Endothelial cell of umbilical vein (primary cell): Measurements from ENCODE around the gene ZNF837. TPM values are rescaled to one million over a fixed set of nuclear protein-coding genes. Genes with fewer than 3 reads are reported as not detected.

Experiments
- BruUV-seq: library from RNA; stranded (reverse); fragments of 400-500 nt; replicated peaks from 2 replicates; lab custom pipeline; 2021; lab: Mats Ljungman, UMichigan
- CTCF ChIA-PET: fragments of 300-600, 350-600 bp; sonication (Branson Sonifier 250); formaldehyde crosslinking; loops from one replicate; lab custom pipeline; 2021; ENCODE audit warnings: antibody characterized with exemption, inconsistent platforms; lab: Charles Lee
- POLR2A ChIA-PET: fragments of 300-600, 350-600 bp; sonication (Branson Sonifier 250); formaldehyde crosslinking; loops from one replicate; lab custom pipeline; 2021; ENCODE audit warnings: antibody characterized with exemption, inconsistent platforms; lab: Charles Lee
- DNase-seq: peaks from one replicate; pipeline ENCODE4 v3.0.0-alpha.2; 2011; ENCODE audit warnings: low read depth, low spot score
- FAIRE-seq: peaks from 2 replicates; lab custom pipeline; 2011; peaks lifted over from hg19 to GRCh38; lab: Jason Lieb, UNC
- H2AFZ ChIP-seq: 2 replicates; pipeline ENCODE4 v1.6.0; 2012; ENCODE audit warnings: low read depth, low read length, control low read depth, inconsistent platforms
- H3K27ac ChIP-seq: 2 replicates; pipeline ENCODE4 v1.5.1; 2011; ENCODE audit warnings: low read depth, mild to moderate bottlenecking, control low read depth, low read length, moderate library complexity; ENCODE audit not compliant: insufficient read depth
- H3K27me3 ChIP-seq, 2 experiments: 2 replicates each; pipeline versions ENCODE4 v1.6.0 to v1.6.1; 2011; ENCODE audit warnings: low read length in 2 of 2, mixed read lengths in 1 of 2; ENCODE audit not compliant: control insufficient read depth in 2 of 2, insufficient read depth in 2 of 2
- H3K36me3 ChIP-seq, 2 experiments: 2 replicates in 1 of 2; 3 replicates in 1 of 2; pipeline ENCODE4 v1.5.1; 2011; ENCODE audit warnings: low read length in 2 of 2, mild to moderate bottlenecking in 1 of 2, moderate library complexity in 1 of 2; ENCODE audit not compliant: control insufficient read depth in 2 of 2, insufficient read depth in 2 of 2; ENCODE audit errors: extremely low read depth in 1 of 2
- H3K4me1 ChIP-seq: 3 replicates; pipeline ENCODE4 v1.5.1; 2011; ENCODE audit warnings: mild to moderate bottlenecking, low read length; ENCODE audit not compliant: control insufficient read depth, insufficient read depth; ENCODE audit errors: extremely low read depth
- H3K4me2 ChIP-seq: 2 replicates; pipeline ENCODE4 v1.6.1; 2011; ENCODE audit warnings: low read length, control low read depth, mixed read lengths; ENCODE audit not compliant: insufficient read depth
- H3K4me3 ChIP-seq, 3 experiments: fragments of 200-600 bp in 1 of 3; sonication (generic), shearing (Covaris generic) in 1 of 3; replicated peaks in 1 of 3; 2 replicates each; pipeline ENCODE4 v1.5.1; 2011 to 2016; ENCODE audit warnings: control low read depth in 3 of 3, low read length in 3 of 3, mild to moderate bottlenecking in 2 of 3, inconsistent platforms in 1 of 3, low read depth in 1 of 3, moderate library complexity in 1 of 3; ENCODE audit not compliant: insufficient read depth in 1 of 3
- H3K79me2 ChIP-seq: 2 replicates; pipeline ENCODE4 v1.6.0; 2012; ENCODE audit warnings: low read length, inconsistent platforms; ENCODE audit not compliant: control insufficient read depth, insufficient read depth
- H3K9ac ChIP-seq: replicated peaks from 2 replicates; pipeline ENCODE3; 2011; ENCODE audit warnings: low read length, control low read depth; ENCODE audit not compliant: insufficient read depth; ENCODE audit errors: extremely low read depth
- H3K9me1 ChIP-seq: replicated peaks from 3 replicates; pipeline ENCODE4 v1.6.0; 2011; ENCODE audit warnings: mild to moderate bottlenecking, low read length; ENCODE audit not compliant: control insufficient read depth, insufficient read depth; ENCODE audit errors: extremely low read depth
- H3K9me3 ChIP-seq: replicated peaks from 2 replicates; pipeline ENCODE4 v1.5.1; 2012; ENCODE audit warnings: low read length, inconsistent platforms; ENCODE audit not compliant: control insufficient read depth, insufficient read depth
- H4K20me1 ChIP-seq: replicated peaks from 2 replicates; pipeline ENCODE3; 2011; ENCODE audit warnings: mild to moderate bottlenecking, low read length; ENCODE audit not compliant: control insufficient read depth, insufficient read depth; ENCODE audit errors: extremely low read depth
- EZH2 ChIP-seq: IDR thresholded peaks from 2 replicates; pipeline ENCODE4 v1.6.1; 2012; ENCODE audit warnings: borderline replicate concordance, low read depth, mild to moderate bottlenecking, moderate library complexity, low read length, inconsistent platforms; ENCODE audit not compliant: severe bottlenecking
- FOS ChIP-seq: IDR thresholded peaks from 2 replicates; pipeline ENCODE4 v1.6.1; 2011; ENCODE audit warnings: mild to moderate bottlenecking, low read length, moderate library complexity, borderline replicate concordance; ENCODE audit not compliant: insufficient read depth
- GATA2 ChIP-seq: IDR thresholded peaks from 2 replicates; pipeline ENCODE4 v1.7.0; 2011; ENCODE audit warnings: low read depth, mild to moderate bottlenecking, moderate library complexity, mixed read lengths, low read length; ENCODE audit not compliant: insufficient read length, insufficient read depth
- JUN ChIP-seq: IDR thresholded peaks from 2 replicates; pipeline ENCODE4 v1.6.1; 2011; ENCODE audit warnings: borderline replicate concordance, low read depth; ENCODE audit not compliant: insufficient read length, insufficient read depth
- MYC ChIP-seq: IDR thresholded peaks from one replicate; pipeline ENCODE4 v1.6.1; 2011; ENCODE audit warnings: mild to moderate bottlenecking, low read depth, low read length
- POLR2A ChIP-seq: IDR thresholded peaks from 2 replicates; pipeline ENCODE4 v1.6.1; 2012; ENCODE audit warnings: low read depth, mild to moderate bottlenecking, control low read depth, low read length
- POLR2AphosphoS5 ChIP-seq: IDR thresholded peaks from 2 replicates; pipeline ENCODE4 v1.6.1; 2012; ENCODE audit warnings: low read depth, mild to moderate bottlenecking, control low read depth, low read length, moderate library complexity; ENCODE audit not compliant: insufficient read depth
- dilution Hi-C: fragments of 300-500 bp; cut with MboI; formaldehyde crosslinking; loops from one replicate; pipeline ENCODE4 v1.15.0; 2019; ENCODE audit warnings: low sequenced_read_pairs; ENCODE audit not compliant: extremely low pct_ligation_motif_present
- intact Hi-C: fragments of 100-400 bp; cut with micrococcal nuclease; formaldehyde crosslinking; loops from one replicate; pipeline ENCODE4 v1.10.0; 2022
- polyA plus RNA-seq, 4 experiments: library from polyadenylated mRNA; depleted of rRNA in 3 of 4; stranded (reverse) in 3 of 4; unstranded in 1 of 4; fragments of >200 nt; gene quantifications; 2 replicates each; pipeline versions ENCODE4 v1.2.1 to v1.2.3, GENCODE V29; 2011 to 2012; ENCODE audit warnings: missing spikeins in 1 of 4
- total RNA-seq: library from RNA; stranded (reverse); gene quantifications from 2 replicates; pipeline ENCODE4 v1.2.3, GENCODE V29; 2021
- TF ChIP-seq, protein P1 (sequence below): IDR thresholded peaks from 2 replicates; pipeline ENCODE4 v1.6.1; 2011; ENCODE audit not compliant: insufficient read depth, insufficient read length
- TF ChIP-seq, protein P2 (sequence below), 2 donors: IDR thresholded peaks; 1 replicate in 1 of 2; 2 replicates in 1 of 2; pipeline ENCODE4 v1.5.1; 2011; ENCODE audit warnings: low read length in 2 of 2, mild to moderate bottlenecking in 2 of 2, moderate library complexity in 2 of 2, control low read depth in 1 of 2, inconsistent platforms in 1 of 2, low read depth in 1 of 2; ENCODE audit not compliant: insufficient read depth in 1 of 2; ENCODE audit errors: extremely low read depth in 1 of 2

ZNF837 gene
- total and polyA plus RNA-seq, 2 donors (not counting 3 experiments of a cell fraction or from before 2014, with no cell fraction given): 1.4 to 1.6 TPM

DNA sequence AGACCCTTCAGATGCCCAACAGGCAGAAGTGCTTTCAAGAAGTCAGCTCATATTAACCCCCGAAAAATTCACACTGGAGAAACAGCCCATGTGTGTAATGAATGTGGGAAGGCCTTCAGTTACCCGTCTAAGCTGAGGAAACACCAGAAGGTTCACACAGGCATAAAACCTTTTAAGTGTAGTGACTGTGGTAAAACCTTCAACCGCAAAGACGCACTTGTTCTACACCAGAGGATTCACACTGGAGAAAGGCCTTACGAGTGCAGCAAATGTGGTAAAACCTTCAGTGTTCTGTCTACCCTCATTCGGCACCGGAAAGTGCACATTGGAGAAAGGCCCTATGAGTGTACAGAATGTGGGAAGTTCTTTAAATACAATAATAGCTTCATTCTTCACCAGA, 36.2 kb upstream of the ZNF837 start:
- no peak for TF ChIP-seq GATA2
- TF ChIP-seq, protein P1, sequence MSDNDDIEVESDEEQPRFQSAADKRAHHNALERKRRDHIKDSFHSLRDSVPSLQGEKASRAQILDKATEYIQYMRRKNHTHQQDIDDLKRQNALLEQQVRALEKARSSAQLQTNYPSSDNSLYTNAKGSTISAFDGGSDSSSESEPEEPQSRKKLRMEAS: no peak
- TF ChIP-seq POLR2AphosphoS5: no peak
- TF ChIP-seq EZH2: no peak
- TF ChIP-seq POLR2A: no peak
- TF ChIP-seq JUN: no peak
- TF ChIP-seq FOS: no peak
- no peak for TF ChIP-seq MYC
- TF ChIP-seq, protein P2, sequence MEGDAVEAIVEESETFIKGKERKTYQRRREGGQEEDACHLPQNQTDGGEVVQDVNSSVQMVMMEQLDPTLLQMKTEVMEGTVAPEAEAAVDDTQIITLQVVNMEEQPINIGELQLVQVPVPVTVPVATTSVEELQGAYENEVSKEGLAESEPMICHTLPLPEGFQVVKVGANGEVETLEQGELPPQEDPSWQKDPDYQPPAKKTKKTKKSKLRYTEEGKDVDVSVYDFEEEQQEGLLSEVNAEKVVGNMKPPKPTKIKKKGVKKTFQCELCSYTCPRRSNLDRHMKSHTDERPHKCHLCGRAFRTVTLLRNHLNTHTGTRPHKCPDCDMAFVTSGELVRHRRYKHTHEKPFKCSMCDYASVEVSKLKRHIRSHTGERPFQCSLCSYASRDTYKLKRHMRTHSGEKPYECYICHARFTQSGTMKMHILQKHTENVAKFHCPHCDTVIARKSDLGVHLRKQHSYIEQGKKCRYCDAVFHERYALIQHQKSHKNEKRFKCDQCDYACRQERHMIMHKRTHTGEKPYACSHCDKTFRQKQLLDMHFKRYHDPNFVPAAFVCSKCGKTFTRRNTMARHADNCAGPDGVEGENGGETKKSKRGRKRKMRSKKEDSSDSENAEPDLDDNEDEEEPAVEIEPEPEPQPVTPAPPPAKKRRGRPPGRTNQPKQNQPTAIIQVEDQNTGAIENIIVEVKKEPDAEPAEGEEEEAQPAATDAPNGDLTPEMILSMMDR (IDR thresholded peaks at IDR 0.05; ENCODE audit: extremely low read depth in 1 of 2, insufficient read depth in 1 of 2, low read depth in 1 of 2, low read length in 2 of 2): no peak
- H3K9me1 ChIP-seq: no peaks in the 10 kb centered on the region
- no peaks in the 10 kb centered on the region for H3K27me3 ChIP-seq
- POLR2A ChIA-PET: no interaction called here
- peaks cover 12% of the 10 kb centered on the region for H3K9me3 ChIP-seq
- peaks cover 15 to 18% of the 10 kb centered on the region in 2 experiments for H3K36me3 ChIP-seq
- H3K79me2 ChIP-seq: no peaks in the 10 kb centered on the region
- intact Hi-C loops: no loop called here
- no peak for DNase-seq
- no peaks in the 10 kb centered on the region for H3K4me1 ChIP-seq
- H2AFZ ChIP-seq: no peak overlapping the region
- FAIRE-seq: no peak
- CTCF ChIA-PET: interaction anchor here (1.0 kb wide), 1 partner anchor 9 kb away, joined by 4 read pairs; the partner anchor contains the start of gene ZNF584
- BruUV-seq: no TSS peak
- dilution Hi-C loops: no loop called here
- no peaks in the 10 kb centered on the region for H4K20me1 ChIP-seq
- no peak overlapping the region for H3K4me2 ChIP-seq
- no peak overlapping the region for H3K27ac ChIP-seq
- no peak overlapping the region for H3K9ac ChIP-seq
- no peak overlapping the region for H3K4me3 ChIP-seq
